Kidney capillary endothelial cell (primary cell): Measurements from ENCODE around the gene CRBN.

Experiments
- DNase-seq: peaks from one replicate; pipeline ENCODE4 v3.0.0-alpha.2; 2018; ENCODE audit warnings: low spot score

The CRBN gene

DNA sequence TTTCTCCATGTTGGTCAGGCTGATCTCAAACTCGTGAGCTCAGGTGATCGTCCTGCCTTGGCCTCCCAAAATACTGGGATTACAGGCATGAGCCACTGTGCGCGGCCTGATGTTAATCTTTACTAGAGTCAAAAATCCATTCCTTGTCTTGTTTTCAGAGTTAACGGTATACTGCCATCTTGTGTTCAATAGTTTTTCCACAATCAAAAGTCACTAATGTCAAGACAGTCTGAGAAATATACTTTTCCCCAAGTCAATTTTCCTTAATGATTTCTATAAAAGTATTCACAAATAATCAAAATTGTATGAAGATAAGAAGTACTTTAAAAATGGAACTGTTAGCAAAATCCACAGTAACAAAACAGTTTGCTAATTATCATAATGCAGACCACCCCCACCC lies 8.5 kb downstream of the CRBN start:
- peak; percentile 60 for DNase-seq

GRCh38 chr3:3165650-3166049 lies 13.8 kb downstream of the CRBN start:
- DNase-seq: no peak

DNA sequence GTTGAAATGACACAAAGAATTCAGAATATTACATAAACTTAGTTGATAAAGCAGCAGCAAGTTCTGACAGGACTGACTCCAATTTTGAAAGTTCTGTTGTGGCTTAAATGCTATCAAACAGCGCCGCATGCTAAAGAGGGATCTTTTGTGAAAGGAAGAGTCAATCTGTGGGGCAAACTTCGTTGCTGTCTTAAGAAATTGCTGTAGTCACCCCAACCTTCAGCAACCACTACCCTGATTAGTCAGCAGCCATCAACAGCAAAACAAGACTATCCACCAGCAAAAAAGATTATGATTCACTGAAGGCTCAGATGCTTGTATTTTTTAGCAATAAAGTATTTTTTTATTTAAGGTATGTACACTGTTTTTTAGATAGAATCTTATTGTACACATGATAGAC lies 14.2 kb downstream of the CRBN start:
- DNase-seq: no peak

DNA sequence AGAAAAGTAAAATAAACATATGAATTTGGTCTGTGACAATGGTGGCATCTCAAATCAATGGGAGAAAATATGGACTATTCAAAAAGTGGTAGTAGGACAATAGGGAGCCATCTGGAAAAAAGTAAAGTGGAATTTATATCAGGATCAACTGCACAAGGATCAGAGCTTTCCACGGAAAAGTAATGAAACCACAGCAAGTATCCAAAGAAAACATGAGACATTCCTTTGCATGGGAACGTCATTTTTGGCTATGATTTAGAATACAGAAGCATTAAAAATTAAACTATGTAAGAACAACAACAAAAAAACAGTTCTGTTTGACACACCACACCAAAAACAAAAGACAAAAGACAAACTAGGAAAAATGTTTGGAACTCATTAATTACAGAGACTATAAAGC lies 18.7 kb downstream of the CRBN start:
- DNase-seq: no peak

- no peak for DNase-seq
These were observed 22.0 kb downstream of the CRBN start for GRCh38 chr3:3157484-3157883.

GRCh38 chr3:3154879-3155610 lies 24.4 kb downstream of the CRBN start:
- DNase-seq: no peak

DNA sequence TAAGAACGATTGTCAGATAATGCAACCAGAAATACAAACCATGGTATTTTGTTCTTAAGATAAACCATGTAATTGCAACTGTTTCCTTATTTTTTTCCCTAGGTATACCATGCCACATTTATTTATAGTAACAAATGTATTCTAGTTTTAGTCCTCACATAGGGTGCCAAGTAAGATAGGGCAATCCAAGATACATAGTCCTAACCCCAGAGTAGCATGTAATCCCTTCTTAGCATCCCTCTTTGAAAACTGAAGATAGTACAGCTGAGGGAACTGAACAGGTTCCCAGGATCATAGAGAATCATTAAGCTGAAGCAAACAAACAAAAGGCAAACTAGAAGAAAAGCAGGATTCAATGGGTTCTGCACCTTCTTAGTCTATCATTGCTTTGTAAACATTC lies 28.0 kb downstream of the CRBN start:
- no peak for DNase-seq

DNA sequence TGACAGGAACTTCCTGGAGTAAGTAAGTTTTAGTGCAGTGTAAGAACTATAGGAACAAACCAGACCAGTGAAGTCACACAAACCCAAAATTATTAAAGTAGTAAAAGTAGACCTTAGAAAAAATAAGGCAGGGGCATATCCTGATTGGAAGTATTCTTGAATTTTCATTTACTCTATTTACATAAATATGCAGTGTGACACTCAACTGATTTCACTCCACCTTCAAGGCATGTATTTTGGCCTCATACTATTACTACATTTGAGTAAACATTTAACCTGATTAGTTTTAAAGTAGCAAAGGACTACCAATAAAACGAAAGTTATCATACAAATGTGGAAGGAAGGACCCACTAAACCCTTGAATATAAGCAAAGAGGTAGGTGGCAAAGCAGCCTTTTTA lies 29.9 kb downstream of the CRBN start:
- no peak for DNase-seq

DNA sequence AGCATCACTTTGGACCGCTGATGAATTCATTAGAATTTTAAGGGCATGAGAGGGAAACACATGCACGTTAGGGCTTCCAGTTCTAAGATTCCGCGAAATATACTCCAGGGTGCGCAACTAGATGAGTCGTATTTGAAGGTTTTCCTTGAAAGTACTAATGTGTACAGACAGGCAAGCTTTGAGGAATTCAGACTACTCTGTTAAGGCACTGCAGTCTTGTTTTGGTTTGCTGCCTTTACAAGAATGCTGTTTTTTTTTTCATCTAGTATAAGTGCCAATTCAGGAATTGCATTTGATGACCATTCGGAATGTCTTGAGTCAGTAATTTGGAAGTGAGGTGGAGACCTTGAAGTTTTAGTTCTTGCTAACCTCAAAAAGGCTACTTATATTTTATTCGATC lies 33.7 kb downstream of the CRBN start:
- no peak for DNase-seq

DNA sequence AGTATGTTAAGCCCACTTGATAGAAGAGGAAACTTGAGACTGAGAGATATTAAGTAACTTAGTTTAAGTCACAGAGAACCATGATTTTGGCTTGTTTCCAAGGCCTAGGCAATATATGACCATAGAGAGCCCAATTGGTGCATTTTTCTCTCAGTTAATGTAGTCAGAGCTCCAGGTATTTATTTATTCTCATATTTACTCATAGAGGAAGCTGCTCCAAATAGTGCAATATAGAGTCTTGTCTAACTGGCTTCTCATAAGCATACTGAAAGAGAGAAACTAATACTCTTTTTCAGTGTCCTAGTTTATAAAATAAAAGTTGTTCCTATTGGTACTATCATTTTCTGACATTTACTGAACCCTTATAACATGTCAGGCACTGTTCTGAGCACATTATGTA lies 37.6 kb downstream of the CRBN start:
- no peak for DNase-seq

GRCh38 chr3:3137526-3137925 lies 42.0 kb downstream of the CRBN start:
- DNase-seq: no peak

DNA sequence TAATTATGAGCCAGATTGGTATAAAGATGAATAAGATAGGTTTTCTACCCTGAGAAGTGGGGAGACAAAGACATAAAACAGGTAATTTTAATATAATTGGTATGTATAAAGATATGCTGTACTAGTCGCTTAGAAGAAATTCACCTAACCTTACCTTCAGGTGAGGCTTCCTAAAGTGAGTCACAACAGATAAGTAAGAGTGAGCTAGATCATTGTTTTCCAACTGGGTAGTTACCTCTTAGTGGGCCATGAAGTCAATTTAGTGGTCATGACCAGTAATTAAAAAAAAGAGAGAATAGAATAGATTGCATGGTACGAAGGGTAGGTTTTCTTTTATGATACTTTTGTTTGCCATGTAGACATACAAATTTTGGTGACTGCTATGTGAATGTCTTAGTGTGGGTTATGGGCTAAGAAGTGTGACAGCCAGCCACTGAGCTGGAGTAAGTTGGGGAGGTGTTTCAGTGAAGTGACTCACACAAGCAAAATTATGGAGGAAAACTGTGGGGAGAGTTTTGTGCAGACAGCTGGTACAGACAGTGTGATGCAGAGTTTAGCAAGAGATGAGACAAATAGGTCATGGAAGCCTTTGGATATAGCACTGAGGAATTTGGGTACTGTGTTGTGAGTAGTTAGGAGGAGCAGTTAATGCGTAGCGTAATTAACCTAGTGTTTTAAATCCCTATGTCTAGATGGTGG lies 44.6 kb downstream of the CRBN start:
- no peak for DNase-seq

GRCh38 chr3:3133500-3133899 lies 46.0 kb downstream of the CRBN start:
- no peak for DNase-seq

GRCh38 chr3:3129579-3129978 lies 49.9 kb downstream of the CRBN start:
- DNase-seq: no peak

- peak; percentile 4 for DNase-seq
These were observed 52.0 kb downstream of the CRBN start for GRCh38 chr3:3127432-3128010.

- DNase-seq: peak; percentile 90
These were observed 52.7 kb downstream of the CRBN start, which contains the start of gene TRNT1 for GRCh38 chr3:3126477-3127431. Gene TRNT1, plus strand, starts transcription at chr3:3126940. Its CDS starts 2,101 bp downstream, at chr3:3129041.

DNA sequence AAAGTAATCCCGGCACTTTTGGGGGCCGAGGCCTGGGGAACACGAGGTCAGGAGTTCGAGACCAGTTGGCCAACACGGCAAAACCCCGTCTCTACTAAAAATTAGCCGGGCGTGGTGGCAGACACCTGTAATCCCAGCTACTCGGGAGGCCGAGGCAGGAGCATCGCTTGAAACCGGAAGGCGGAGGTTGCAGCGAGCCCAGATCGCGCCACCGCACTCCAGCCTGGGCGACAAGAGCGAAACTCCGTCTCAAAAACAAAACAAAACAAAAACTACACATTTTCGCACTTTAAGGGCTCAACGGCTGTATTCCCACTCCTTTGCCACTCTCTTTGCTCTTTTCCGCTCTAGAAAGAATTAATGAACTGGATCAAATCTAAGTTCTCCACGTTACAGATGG lies 53.5 kb downstream of the CRBN start:
- DNase-seq: no peak

DNA sequence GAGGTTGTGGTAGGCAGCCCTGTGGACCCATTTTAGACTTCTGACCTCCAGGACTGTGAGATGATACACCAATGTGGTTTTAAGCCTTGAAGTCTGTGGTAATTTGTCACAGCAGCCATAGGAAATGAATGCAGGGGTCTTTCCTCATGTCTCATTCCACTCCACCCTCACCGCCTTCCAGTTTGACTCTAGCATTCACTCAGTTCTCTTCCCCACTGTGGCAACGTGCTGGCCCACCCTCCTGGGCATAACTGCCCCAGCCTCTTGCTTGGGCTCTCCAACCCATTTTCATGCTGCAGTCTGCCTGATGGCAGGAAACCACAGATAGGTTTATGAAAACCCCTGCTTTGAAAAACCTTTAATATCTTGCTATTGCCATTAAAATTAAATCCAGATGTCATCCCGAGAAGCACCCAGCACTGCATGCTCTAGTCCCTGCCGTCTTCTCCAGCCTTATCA lies 60.1 kb downstream of the CRBN start:
- DNase-seq: no peak

GRCh38 chr3:3117651-3118050 lies 61.8 kb downstream of the CRBN start:
- DNase-seq: no peak

GRCh38 chr3:3113042-3113709 lies 66.3 kb downstream of the CRBN start:
- no peak for DNase-seq

- no peak for DNase-seq
These were observed 68.6 kb downstream of the CRBN start for GRCh38 chr3:3110749-3111361.
